ENCODE data around the gene INPP4B.

The INPP4B gene

DNA sequence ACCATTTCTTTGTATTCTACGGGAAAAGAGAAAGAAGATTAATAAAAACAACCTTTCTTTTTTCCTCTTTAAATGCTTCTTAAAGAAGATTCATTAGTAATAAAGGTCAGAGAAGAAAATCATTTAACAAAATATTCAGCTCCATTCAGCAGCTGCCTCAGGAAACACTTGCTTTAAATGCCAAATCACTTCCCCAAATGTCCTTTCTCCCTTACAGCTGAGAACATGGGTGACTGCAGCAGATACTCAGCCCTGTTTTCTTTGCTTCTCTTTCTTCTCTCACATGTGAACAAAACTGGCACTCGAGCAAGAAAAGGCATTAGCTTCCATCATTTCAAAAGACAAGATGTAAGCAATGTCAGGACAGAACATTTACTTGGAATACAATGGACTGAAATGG lies 120.2 kb downstream of the INPP4B start:
- DNase-seq, result no peak

- DNase-seq, result no peak
These were observed 124.9 kb downstream of the INPP4B start for GRCh38 chr4:142721187-142721586.

- peak; percentile 44 for DNase-seq
These were observed 126.1 kb downstream of the INPP4B start for GRCh38 chr4:142719854-142720541.

DNA sequence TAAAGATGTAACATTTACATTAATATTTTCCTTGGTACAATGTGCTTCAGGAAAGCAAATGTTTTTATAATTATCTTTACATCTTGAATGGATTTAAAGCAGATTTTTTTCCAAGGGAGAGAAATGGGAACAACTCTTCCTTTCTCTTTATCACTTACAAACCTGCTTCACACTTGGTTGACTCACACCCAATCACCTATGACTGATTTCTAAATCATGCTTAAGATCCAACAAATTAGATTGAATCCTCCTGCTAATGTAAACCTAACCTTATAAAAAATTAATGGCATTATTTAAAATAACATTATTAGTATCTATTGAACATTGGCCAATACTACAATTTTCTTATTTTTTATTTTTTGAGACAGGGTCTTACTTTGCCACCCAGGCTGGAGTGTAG lies 127.1 kb downstream of the INPP4B start:
- no peak for DNase-seq

DNA sequence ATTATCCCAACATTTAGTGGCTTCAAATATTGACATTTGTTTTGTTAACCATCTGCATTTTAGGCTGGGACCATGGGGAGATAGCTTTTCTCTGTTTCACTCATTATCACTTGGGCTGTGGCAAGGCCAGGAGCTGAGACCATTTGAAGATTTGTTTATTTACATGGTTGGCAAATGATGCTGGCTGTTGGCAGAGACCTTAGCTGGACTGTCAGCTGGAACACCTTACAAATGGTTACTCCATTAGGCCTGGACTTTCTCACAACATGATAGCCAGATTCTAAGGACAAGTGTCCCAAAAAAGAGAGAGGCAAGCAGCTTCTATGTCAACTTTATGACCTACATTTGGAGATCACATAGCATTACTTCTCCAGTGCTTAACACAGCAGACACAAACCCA lies 130.4 kb downstream of the INPP4B start:
- no peak for DNase-seq

DNA sequence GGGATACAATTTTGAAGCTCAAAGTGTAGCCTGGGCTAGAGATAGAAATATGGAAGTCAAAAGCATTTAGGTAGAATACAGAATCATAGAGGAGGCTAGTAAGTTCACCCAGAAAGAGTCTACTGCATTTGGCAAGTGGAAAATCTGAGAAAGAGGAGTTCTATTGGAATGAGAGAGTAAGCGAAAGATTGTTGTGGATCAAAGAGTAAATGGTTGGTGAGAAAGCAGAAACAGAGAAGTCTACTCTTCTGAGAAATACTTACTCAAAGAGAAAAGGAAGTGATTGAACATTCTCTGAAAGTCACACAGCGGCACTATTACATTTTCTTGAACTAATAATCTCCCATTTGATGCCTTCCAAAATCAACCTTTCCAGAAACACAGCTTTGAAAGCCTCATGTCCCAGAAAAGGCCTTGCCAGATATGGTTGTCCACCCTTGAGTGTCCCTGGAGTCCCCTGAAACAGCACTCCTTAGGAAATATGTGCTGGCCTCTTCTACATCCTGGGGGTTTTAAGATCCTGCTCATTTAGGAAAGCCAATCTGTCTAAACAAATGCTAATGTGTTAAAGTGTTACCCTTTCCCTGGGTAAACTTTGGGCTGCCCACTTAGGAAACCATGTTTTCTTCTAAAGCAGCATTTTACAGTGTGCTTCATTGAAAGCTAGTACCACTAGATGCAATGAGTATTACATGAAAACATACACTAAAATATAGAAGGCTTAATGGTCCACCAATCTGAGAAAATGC lies 132.6 kb downstream of the INPP4B start:
- no peak for DNase-seq

GRCh38 chr4:142708231-142708630 lies 137.9 kb downstream of the INPP4B start:
- DNase-seq, result no peak

GRCh38 chr4:142707401-142707800 lies 138.7 kb downstream of the INPP4B start:
- peak; percentile 8 for DNase-seq

GRCh38 chr4:142706381-142706780 lies 139.7 kb downstream of the INPP4B start:
- no peak for DNase-seq

DNA sequence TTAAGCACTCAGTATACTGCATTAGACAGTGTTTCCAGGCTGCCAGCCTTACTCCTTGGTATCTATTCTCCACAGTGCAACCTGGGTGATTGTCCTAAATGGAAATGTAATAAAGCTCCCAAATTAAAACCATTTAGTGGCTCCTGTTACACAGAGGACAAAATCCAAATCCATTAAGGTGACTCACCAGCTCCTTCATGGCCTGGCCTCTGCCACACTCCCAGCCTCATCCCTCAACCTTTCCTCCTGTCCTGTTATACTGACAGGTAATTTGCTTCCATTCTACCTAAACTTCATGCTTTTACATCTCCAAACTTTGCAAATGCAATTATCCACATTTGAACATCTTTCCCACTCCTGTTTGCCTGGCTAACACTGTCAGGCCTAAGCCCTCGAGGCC lies 140.3 kb downstream of the INPP4B start:
- no peak for DNase-seq

GRCh38 chr4:142703694-142704309 lies 142.3 kb downstream of the INPP4B start:
- DNase-seq, result peak; percentile 57

- no peak for DNase-seq
These were observed 145.1 kb downstream of the INPP4B start for GRCh38 chr4:142701017-142701416.

DNA sequence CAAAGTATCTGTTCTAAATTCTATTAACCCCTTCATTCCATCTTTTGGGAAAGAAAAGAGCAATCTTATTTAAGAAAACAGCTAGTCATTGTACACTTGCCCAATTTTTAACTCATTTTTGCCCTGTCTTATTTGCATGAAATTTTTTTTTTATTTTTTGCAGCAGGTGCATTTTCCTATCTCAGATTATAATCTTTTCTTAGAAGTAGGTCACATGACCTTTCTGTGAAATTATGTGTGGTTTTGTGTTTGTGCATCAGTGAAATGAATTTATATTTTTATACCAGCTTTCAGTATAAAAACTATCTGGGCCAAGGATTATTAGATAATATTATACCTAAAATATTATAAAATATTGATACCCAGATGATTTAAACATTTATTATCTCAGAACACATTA lies 145.6 kb downstream of the INPP4B start:
- no peak for DNase-seq

DNA sequence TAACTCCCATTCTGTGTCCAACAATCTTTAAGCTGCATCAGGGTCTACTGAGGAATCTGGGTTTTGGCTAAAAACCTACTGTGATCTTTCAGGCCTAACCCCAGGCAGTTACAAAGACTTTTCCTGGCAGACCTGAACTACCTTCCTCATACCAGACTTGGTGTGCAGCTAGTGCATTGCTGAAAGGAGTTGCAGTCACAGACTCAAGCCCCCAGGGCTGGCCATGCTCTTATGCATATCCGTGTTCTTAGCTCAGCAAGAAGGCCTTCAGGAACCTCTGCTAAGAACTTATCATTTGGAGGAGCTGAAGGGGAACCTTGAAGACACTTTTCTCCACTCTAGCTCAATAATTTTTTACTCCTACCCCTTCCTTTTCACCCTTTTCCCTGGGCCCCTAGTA lies 147.5 kb downstream of the INPP4B start:
- no peak for DNase-seq

DNA sequence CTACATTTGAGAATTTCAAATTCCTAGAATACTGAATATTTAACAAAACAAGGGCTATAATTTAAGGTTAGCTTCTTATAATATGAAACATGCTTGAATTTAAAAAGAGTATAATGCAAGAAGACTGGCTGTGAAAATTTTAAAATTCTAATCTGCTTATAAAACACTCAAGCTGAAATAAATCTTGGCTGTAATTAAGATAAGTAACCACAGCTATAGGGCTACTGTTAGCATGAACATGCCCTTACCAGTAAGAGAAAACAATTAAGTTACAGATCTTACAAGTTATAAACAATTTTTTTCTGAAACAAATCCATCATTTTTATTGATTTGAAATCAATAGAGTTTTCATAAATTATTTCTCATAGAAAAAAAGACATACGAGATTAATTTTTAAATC lies 148.2 kb downstream of the INPP4B start:
- no peak for DNase-seq

- DNase-seq, result no peak
These were observed 148.8 kb downstream of the INPP4B start for GRCh38 chr4:142697320-142697719.

- DNase-seq, result no peak
These were observed 149.6 kb downstream of the INPP4B start for GRCh38 chr4:142696334-142697122.

DNA sequence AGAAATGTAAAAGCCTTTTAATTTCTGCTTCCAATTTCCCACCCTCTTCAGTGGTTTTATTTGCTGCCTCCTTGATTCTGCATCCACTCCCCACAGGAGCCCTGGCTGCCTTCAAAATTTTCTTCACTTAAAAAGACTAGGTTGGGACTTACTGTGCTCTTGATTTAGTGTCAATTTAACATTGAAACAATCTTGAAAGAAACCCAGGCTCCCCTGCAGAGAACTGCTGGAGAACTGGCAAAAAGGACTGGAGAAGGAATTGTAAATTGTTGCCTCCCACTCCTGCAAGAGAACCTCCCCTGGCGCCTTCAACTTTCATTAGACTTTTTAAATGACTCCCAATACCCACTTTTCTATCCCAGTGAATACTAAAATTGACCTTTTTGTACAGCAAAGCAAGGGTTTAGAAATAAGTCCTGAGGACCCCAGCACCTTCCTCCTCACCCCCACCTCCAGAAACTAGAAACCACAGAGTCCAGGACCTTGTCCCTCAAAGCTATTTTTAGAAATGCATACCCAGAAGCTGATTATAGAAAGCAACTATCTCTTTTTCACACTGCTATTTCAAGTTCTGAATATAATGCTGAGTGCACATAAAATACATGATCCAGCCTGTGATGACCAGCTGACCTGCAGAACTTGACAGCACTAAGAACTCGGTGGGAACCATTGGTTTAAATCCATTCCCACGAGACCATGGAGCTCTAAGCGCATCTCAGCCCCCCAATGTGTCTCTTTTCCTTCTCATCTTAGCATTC lies 155.5 kb downstream of the INPP4B start:
- no peak for DNase-seq

- DNase-seq, result no peak
These were observed 158.4 kb downstream of the INPP4B start for GRCh38 chr4:142687547-142688275.

GRCh38 chr4:142686081-142686480 lies 160.0 kb downstream of the INPP4B start:
- DNase-seq, result no peak

DNA sequence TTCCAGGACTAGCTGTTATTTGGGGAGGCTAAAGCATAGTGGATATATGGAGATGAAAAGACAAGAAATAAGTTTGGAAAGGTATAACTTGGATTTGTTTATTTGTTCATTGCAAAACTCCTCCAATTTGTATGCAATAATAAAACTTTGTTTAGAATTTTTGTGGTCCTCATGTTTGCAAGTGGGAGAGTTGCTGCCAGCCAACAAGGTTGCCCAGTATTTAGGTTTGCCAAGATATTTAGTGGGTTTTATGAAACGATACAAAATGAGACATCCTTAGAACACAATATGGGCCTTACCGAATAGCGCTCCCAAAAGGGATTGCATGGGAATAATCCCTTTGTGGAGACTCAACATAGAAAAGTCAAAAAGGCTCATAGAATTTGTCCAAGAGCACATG lies 162.1 kb downstream of the INPP4B start:
- DNase-seq, result no peak

GRCh38 chr4:142683503-142683902 lies 162.6 kb downstream of the INPP4B start:
- DNase-seq, result no peak
